ENCODE results near the gene WSB2. TPM values are rescaled to one million over a fixed set of nuclear protein-coding genes. Genes with fewer than 3 reads are reported as not detected.
A peak's percentile ranks its signal among the peaks of the same experiment; 100 is the strongest.

WSB2 gene
- total and polyA plus RNA-seq, 10 of the 15 experiments (the other 5 are each of a cell fraction or from before 2014, with no cell fraction given): 18.3 to 82.6 (median 43.7) TPM

DNA sequence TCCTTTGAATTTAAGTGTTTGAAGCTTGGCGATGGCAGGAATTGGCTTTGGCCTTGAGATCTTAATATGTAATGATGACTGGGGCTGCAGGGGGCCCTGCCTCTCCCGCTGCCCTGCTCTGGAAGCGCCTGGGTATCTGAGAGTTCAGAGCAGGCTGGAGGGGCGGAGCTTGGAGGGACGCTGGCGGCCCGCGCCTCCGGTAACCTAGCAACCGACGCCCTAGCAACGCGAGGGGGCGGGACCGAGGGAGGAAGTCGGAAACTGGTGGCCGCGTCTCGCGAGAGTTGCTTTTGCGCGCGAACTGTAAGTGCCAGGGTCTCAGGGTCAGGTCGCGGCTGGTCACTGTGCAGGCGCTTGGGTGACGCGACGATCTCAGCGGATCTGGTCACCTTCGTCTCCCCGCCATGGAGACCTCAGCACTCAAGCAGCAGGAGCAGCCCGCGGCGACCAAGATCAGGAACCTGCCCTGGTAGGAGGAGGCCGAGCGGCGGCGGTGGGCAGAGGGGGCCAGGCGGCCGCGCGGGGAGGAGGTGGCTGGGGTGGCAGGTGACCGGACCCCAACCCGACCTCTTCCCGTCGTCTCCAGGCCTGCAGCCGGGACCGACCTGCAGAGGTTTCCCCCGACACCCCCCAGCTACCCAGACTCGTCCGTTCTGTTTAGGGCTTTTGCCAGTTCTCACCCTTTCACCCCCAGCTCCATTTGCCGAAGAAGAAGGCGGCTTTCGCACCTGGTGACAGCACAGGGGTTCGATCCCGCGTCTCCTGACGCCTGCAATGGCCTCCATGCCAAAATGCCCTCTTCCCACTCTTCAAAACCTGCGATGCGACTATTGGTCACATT is 44.3 kb downstream of the WSB2 start, which contains the start of gene RFC5 (continued):
- no peak for TF ChIP-seq POLR2AphosphoS2 (IDR thresholded peaks at IDR 0.05; ENCODE audit: low read depth, low read length)
- TF ChIP-seq PAX8 (IDR thresholded peaks at IDR 0.05): no peak
- peak; percentile 97 for TF ChIP-seq POLR2A (IDR thresholded peaks at IDR 0.05; ENCODE audit: low read depth, low read length)
- TF ChIP-seq SMAD5 (IDR thresholded peaks at IDR 0.05; ENCODE audit: low read depth): peak; percentile 53; the same call in 1 of the 2 replicates
- TF ChIP-seq JUNB (IDR thresholded peaks at IDR 0.05): no peak
- TF ChIP-seq CHD4 (IDR thresholded peaks at IDR 0.05): no peak
- no peak for TF ChIP-seq RELA (IDR thresholded peaks at IDR 0.05; ENCODE audit: borderline replicate concordance, partially characterized antibody)
- no peak for TF ChIP-seq CEBPZ (IDR thresholded peaks at IDR 0.05; ENCODE audit: low read depth, low read length)
- TF ChIP-seq ZNF217 (IDR thresholded peaks at IDR 0.05): no peak
- TF ChIP-seq, protein P1, sequence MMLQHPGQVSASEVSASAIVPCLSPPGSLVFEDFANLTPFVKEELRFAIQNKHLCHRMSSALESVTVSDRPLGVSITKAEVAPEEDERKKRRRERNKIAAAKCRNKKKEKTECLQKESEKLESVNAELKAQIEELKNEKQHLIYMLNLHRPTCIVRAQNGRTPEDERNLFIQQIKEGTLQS (IDR thresholded peaks at IDR 0.05; ENCODE audit: borderline replicate concordance, extremely low read depth, low read depth, low read length): no peak
- TF ChIP-seq STAT3 (IDR thresholded peaks at IDR 0.05; ENCODE audit: low read depth, low read length): no peak
- TF ChIP-seq RCOR1 (conservative IDR thresholded peaks at IDR 0.05; ENCODE audit: low read depth, low read length): peak; percentile 99
- TF ChIP-seq FOXK2 (IDR thresholded peaks at IDR 0.05): no peak
- no peak for TF ChIP-seq NFYA (IDR thresholded peaks at IDR 0.05; ENCODE audit: borderline replicate concordance, low read depth, low read length)
- TF ChIP-seq E4F1 (IDR thresholded peaks at IDR 0.05; ENCODE audit: borderline replicate concordance, partially characterized antibody): no peak
- TF ChIP-seq CBX5 (IDR thresholded peaks at IDR 0.05; ENCODE audit: low read depth): no peak
- no peak for TF ChIP-seq MEF2A (IDR thresholded peaks at IDR 0.05; ENCODE audit: insufficient read depth, low read depth, low read length)
